GM18951 (cell line): ENCODE measurements around the gene LRIG1.

Experiments used
- POLR2A ChIP-seq: IDR thresholded peaks from 4 replicates; pipeline ENCODE4 v1.6.1; 2011; ENCODE audit warnings: mild to moderate bottlenecking; ENCODE audit not compliant: insufficient read length, insufficient read depth; ENCODE audit errors: extremely low read depth
- in situ Hi-C: fragments of 300-500 bp; cut with MboI; formaldehyde crosslinking; loops from one replicate; pipeline ENCODE4 v1.12.0; 2022; ENCODE audit warnings: low sequenced_read_pairs, mixed read lengths, inconsistent platforms; ENCODE audit not compliant: unreplicated experiment

The LRIG1 gene

GRCh38 chr3:66479532-66479947, 21.3 kb downstream of the LRIG1 start:
- in situ Hi-C loops = no loop called here
- TF ChIP-seq POLR2A = no peak

GRCh38 chr3:66478960-66479359, 21.9 kb downstream of the LRIG1 start:
- in situ Hi-C loops = no loop called here
- no peak for TF ChIP-seq POLR2A

GRCh38 chr3:66477856-66478255, 23.0 kb downstream of the LRIG1 start:
- in situ Hi-C loops = no loop called here
- no peak for TF ChIP-seq POLR2A

DNA sequence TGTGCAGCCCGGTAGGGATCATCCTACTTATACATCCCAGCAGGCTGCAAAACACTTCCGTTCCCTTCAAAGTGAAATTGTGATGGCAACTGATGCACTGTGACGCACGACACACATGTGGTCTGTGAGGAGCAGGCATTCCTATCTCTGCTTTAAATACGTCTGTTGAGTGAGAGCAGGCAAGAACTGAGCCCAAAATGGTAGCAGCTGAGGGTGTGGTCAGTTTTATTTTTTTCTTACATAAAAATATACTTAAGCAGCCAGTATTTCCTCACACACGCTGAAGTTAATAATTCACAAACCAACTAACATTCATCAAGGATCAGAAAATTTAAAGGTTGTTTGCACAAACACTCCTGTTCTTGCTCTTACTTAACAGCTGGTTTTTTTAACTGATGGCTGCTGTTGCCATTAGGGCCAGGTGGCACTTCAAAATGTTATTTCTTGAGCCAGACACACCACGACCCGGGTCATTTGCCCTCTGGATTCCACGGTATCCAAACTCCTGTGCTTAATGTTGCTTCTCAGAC, 23.9 kb downstream of the LRIG1 start:
- TF ChIP-seq POLR2A = no peak
- in situ Hi-C loops = no loop called here

DNA sequence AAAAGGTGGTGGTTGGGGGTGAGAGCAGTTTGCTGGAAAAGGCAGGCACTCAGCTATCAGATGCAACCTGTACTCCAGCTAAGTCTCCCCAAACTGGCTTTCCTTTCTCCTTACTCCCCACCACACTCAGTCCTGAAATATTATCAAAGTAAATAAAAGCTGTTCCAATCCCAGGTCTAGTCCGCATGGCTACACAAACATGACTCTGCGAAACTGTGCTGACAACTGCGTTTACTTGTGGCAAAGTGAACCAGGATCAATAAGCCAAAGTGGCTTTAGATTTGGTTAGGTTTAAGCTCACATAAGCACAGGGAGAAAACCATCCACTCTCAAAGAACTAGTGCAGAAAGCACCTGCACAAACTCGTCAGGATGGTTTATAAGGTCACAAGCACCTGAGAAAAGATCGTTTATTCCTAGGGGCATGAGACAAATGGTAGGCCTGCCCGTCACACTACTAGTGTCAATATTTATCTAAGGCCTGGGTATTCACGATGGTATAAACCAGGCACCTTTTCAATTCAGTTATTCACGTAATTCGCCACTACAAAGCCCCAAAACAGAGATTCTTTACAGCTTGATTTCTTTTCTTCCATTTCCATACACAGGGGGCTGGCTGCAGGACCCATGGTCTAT, 25.3 kb downstream of the LRIG1 start:
- in situ Hi-C loops = no loop called here
- no peak for TF ChIP-seq POLR2A

GRCh38 chr3:66473692-66474091, 27.1 kb downstream of the LRIG1 start:
- no peak for TF ChIP-seq POLR2A
- in situ Hi-C loops = no loop called here

DNA sequence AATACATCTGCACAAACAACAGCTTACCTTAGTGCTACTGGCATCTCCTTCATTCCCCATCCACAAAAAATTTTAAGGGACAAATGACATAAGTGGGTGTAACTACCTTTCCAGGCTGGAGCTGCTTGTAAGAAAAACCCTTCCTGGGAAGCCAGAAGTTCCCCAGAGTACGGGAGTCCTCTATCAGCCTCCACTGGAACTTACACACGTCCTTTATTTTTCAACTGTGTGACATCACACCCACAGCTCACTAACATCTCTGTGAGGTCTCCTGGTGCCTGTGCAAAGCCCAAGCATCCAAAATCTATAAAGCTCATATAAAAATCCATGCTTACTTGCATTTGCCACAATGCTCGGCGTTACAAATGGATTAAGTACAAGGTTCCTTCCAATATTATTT, 27.6 kb downstream of the LRIG1 start:
- in situ Hi-C loops = no loop called here
- TF ChIP-seq POLR2A = no peak

- no peak for TF ChIP-seq POLR2A
- in situ Hi-C loops = no loop called here
Measured at GRCh38 chr3:66472313-66473134, 28.3 kb downstream of the LRIG1 start.

GRCh38 chr3:66470956-66471686, 29.7 kb downstream of the LRIG1 start:
- in situ Hi-C loops = no loop called here
- TF ChIP-seq POLR2A = no peak

GRCh38 chr3:66470285-66470684, 30.5 kb downstream of the LRIG1 start:
- in situ Hi-C loops = no loop called here
- no peak for TF ChIP-seq POLR2A

GRCh38 chr3:66469220-66469640, 31.6 kb downstream of the LRIG1 start:
- TF ChIP-seq POLR2A = no peak
- in situ Hi-C loops = no loop called here

GRCh38 chr3:66467996-66468735, 32.7 kb downstream of the LRIG1 start:
- TF ChIP-seq POLR2A = no peak
- in situ Hi-C loops = no loop called here
